ENCODE data around the gene SURF6.
"Not testable (repeated sequence)": the region's sequence is repeated elsewhere in the genome, so short reads cannot be mapped to it uniquely, and the experiment has no call there.

The SURF6 gene

GRCh38 chr9:133284362-133284761 lies 51.6 kb downstream of the SURF6 start:
- no peak for DNase-seq (ENCODE audit: low read depth)
- H3K4me3 ChIP-seq (ENCODE audit: low read depth, low read length) = no peak overlapping the region
- no peak for TF ChIP-seq CTCF (IDR thresholded peaks at IDR 0.05; ENCODE audit: low read depth, low read length, missing control alignments)

DNA sequence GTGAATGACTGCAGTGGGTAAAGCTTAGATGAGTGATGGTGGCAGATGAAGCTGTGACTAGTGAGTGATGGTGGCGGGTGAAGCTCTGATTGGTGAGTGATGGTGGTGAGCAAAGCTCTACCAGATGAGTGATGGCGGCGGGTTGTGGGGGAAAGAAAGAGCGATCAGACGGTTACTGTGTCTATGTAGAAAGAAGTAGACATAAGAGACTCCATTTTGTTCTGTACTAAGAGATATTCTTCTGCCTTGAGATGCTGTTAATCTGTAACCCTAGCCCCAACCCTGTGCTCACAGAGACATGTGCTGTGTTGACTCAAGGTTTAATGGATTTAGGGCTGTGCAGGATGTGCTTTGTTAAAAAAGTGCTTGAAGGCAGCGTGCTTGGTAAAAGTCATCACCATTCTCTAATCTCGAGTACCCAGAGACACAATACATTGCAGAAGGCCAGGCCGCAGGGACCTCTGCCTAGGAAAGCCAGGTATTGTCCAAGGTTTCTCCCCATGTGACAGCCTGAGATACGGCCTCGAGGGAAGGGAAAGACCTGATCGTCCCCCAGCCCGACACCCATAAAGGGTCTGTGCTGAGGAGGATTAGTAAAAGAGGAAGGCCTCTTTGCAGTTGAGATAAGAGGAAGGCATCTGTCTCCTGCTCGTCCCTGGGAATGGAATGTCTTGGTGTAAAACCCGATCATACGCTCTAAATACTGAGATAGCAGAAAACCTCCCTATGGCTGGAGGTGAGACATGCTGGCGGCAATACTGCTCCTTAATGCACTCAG lies 52.5 kb downstream of the SURF6 start:
- not testable (repeated sequence) for H3K4me3 ChIP-seq (ENCODE audit: low read depth, low read length); DNase-seq (ENCODE audit: low read depth)

DNA sequence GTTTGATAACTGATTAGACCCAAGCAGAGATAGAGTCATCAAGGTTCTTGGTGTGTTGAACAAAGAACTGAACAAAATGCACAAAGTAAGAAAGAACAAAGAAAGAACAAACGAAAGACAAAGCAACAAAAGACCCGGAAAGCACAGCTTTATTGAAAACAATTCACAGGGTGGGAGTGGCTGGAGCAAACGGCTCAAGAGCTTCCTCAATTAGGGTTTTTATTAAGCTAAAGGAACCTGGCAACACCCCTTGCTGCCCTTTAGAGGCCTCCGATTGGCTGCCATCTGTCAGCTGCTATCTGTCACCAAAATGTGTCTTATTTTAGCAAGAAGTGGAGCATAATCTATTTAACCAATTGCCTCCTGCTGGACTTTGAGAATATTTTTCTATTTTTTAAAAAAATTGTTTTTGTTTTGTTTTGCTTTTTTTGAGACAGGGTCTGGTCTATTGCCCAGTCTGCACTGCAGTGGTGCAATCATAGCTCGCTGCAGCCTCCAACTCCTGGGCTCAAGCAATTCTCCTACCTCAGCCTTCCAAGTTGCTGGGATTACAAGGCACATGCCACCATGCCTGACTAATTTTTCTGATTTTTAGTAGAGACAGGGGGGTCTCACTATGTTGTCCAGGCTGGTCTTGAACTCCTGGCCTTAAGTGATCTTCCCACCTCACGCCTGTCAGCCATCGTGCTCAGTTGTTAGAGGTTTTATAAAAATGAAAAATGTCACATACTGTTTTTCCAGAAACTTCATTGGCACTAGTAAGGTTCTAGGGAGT lies 53.3 kb downstream of the SURF6 start:
- no peak overlapping the region for H3K4me3 ChIP-seq (ENCODE audit: low read depth, low read length)
- DNase-seq (ENCODE audit: low read depth) = no peak
- TF ChIP-seq CTCF (IDR thresholded peaks at IDR 0.05; ENCODE audit: low read depth, low read length, missing control alignments) = no peak

DNA sequence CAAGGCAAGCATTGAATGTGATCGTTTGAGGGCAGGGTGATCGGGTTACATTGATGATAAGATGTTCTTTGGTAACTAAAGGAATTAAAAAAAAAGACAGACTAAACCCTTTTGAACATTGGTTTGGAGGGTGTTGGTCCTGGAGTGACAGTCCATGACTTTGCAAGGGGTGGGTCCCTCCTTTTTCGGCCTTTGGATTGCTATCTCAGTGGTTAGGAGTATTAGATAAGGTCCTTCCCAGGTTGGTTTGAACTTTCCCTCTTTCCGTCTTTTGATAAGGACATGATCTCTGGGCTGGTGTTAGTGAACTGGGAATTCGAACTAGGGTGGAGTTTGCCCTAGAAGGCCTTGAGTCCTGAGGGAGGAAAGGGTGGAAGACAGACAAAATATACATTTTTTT lies 55.6 kb downstream of the SURF6 start:
- no peak for TF ChIP-seq CTCF (IDR thresholded peaks at IDR 0.05; ENCODE audit: low read depth, low read length, missing control alignments)
- DNase-seq (ENCODE audit: low read depth) = no peak
- H3K4me3 ChIP-seq (ENCODE audit: low read depth, low read length) = no peak overlapping the region
